Measurements from ENCODE around the gene LGALS1.
A peak's percentile ranks its signal among the peaks of the same experiment; 100 is the strongest.

Gene LGALS1

DNA sequence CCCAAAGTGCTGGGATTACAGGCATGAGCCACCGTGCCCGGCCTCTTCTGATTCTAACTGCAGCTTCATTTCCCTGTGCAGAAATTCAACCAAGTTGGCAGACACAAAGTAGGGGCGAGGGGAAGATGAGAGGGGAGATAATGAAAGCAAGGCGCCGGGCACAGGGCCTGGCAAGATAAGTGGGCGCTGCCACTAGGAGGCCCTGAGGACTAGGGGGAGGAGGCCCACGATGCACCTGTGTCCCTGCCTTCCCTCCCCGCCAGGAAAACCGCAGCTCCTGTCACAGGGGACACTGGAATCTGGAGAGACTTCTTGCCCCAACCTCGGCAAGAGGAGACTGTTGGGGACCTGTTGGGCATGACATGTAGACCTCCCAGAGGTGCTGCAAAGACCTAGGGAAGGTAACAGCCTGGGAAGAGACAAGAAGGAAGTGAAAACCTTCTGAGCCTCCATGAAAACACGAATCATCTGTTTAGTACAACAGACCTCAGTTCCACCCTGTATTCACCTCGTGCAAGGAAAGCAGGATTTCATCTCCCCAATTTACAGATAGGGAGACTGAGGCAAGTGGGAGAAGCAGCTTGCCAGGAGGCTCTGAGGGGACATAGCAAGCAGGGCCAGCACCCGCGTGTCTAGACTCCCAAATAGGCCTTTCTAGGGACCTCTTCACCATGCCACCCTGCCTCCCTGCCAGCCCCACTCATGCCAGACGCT, 3.1 kb upstream of the LGALS1 start:
- no peak overlapping the region for H3K4me3 ChIP-seq (ENCODE audit: low read depth, low read length)
- no peak for DNase-seq (ENCODE audit: low read depth)
- TF ChIP-seq, protein P1, sequence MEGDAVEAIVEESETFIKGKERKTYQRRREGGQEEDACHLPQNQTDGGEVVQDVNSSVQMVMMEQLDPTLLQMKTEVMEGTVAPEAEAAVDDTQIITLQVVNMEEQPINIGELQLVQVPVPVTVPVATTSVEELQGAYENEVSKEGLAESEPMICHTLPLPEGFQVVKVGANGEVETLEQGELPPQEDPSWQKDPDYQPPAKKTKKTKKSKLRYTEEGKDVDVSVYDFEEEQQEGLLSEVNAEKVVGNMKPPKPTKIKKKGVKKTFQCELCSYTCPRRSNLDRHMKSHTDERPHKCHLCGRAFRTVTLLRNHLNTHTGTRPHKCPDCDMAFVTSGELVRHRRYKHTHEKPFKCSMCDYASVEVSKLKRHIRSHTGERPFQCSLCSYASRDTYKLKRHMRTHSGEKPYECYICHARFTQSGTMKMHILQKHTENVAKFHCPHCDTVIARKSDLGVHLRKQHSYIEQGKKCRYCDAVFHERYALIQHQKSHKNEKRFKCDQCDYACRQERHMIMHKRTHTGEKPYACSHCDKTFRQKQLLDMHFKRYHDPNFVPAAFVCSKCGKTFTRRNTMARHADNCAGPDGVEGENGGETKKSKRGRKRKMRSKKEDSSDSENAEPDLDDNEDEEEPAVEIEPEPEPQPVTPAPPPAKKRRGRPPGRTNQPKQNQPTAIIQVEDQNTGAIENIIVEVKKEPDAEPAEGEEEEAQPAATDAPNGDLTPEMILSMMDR (IDR thresholded peaks at IDR 0.05; ENCODE audit: low read depth, low read length, missing control alignments): no peak

DNA sequence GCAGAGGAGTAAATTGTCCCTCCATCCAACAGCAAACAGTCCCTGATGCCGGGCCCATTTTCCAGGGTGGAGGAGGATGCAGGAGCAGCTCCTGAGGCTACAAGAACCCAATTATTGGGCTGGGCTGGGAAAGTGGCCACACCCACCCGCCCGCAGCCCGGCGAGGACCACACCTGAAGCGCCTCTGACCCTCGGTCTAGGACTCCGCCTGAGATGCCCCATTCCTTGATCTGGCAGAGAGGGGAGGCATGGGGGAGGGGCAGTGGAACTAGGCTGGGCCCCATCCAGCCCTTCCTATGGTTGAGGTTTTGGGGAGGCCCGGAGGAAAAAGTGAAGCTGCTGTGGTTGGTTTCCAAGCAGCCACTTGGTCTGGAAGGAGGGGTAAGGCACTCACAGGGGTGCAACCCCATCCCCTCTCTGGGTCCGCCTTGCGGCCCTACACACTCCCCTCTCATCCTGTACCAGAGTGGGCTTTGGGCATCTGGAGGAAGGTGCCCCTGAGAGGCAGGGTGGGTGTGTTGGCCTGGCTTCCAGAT, 2.4 kb upstream of the LGALS1 start:
- TF ChIP-seq, protein P1 (IDR thresholded peaks at IDR 0.05; ENCODE audit: low read depth, low read length, missing control alignments): no peak
- no peak for DNase-seq (ENCODE audit: low read depth)
- H3K4me3 ChIP-seq (ENCODE audit: low read depth, low read length): no peak overlapping the region

DNA sequence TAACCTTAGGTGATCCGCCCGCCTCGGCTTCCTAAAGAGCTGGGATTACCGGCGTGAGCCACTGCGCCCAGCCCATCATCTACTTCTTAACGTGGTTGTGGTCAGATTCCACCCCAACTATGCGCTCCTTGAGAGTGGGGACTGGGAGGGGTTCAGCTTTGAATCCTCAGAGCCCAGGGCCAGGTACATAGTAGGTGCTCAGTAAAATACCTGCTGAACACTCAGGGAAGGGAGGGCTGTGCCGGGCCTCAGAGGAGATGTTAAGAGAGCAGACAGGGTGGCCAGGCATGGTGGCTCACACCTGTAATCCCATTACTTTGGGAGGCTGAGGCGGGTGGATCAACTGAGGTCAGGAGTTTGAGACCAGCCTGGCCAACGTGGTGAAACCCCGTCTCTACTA, 1.2 kb upstream of the LGALS1 start:
- no peak for DNase-seq (ENCODE audit: low read depth)
- no peak overlapping the region for H3K4me3 ChIP-seq (ENCODE audit: low read depth, low read length)
- TF ChIP-seq, protein P1 (IDR thresholded peaks at IDR 0.05; ENCODE audit: low read depth, low read length, missing control alignments): no peak

DNA sequence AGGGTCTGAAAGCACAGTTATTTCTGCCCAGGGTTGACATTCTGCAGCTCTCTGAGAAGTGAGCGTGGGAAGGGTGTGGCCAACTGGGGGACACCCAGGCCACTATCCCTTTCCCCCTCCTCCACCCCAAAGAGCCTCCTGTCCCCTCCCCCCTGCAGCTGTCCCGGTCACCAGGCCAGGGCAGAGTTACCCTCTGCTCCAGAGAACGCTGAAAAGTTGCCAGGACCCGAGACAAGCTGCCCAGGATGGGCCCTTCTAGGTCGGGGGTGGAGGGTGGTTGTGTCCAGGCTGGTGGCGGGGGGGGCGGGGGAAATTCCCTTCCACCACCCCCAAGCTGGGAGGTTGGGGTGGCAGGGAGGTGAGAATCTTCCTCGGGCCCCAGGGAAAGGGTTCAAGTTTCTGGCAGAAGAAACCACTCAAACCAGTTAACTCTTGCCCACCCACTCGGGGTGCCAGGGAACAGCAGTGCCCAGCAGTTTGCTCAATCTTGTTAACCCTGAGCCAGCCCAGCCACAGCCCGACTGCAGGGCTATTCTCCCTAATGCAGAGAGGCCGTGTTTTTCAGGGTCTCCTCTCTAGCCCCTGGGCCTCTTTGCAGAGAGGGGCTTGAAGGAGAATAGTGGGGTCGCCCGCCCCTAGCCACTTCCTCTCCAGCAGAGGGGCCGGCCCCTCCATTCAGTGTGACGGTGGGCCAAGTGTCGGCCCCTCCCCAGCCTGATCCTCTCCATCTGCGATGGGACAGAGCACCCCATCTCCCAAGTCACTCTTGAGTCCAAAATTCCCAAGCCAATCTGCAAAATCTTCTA, 697 bp downstream of the LGALS1 start:
- TF ChIP-seq, protein P1 (IDR thresholded peaks at IDR 0.05; ENCODE audit: low read depth, low read length, missing control alignments): no peak
- peak overlapping the region; percentile 78 for H3K4me3 ChIP-seq (ENCODE audit: low read depth, low read length)
- DNase-seq (ENCODE audit: low read depth): no peak

DNA sequence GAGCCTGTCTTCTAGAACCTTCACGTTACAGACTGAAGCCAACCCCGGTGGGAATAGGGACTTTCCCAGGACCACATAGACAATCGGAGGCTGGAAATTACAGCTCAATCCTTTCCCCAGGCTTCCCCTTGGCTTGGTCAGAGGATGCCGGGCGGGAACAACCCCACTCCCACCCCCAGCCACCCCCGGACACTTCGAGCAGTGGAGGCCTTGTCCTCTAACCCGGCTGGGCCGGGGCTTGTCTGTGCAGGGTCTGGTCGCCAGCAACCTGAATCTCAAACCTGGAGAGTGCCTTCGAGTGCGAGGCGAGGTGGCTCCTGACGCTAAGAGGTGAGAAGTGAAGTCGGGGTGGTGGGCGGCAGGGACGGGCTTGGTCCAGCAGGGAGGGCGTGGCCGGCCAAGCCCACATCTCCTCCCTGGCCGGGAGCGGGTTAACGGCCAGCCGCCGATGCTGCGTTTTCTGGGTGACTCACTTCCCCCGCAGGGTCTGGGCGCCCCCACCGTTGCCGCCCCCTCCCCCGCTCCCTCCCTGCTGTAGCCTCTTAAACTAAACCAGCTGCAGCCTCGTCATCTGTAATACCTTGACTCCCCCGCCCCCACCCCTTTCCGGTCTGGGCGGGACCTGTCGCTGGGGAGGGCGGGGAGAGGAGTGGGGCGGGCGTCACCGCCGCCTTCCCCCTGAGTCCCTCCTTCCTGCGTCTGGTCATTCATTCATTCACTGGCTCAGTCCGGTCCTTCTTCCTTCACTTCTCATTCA, 1.5 kb downstream of the LGALS1 start:
- H3K4me3 ChIP-seq (ENCODE audit: low read depth, low read length): peak overlapping the region; percentile 78
- TF ChIP-seq, protein P1 (IDR thresholded peaks at IDR 0.05; ENCODE audit: low read depth, low read length, missing control alignments): no peak
- DNase-seq (ENCODE audit: low read depth): peak; percentile 68

DNA sequence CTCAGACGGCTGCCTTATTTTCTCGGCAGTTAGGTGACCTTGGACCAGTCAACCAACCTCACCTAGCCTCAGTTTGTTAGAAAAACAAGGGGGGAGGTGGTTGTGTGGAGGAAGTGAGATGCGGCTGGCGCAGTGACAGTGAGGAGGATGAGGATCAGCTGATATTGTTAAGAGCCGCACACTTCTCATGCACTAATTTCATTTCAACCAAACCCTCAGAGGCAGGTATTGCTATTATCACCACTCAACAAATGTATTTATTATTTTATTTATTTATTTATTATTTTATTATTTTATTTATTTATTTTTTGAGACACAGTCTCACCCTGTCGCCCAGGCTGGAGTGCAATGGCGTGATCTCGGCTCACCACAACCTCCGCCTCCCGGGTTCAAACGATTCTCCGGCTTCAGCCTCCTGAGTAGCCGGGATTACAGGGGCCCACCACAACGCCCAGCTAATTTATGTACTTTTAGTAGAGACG, 2.1 kb downstream of the LGALS1 start:
- TF ChIP-seq, protein P1 (IDR thresholded peaks at IDR 0.05; ENCODE audit: low read depth, low read length, missing control alignments): no peak
- DNase-seq (ENCODE audit: low read depth): no peak
- H3K4me3 ChIP-seq (ENCODE audit: low read depth, low read length): peak overlapping the region; percentile 78

Data from GM12864 (cell line).